Mesenteric fat pad (tissue), 1 donor: ENCODE measurements around the gene GPR160. TPM values are rescaled to one million over a fixed set of nuclear protein-coding genes. Genes with fewer than 3 reads are reported as not detected.

ENCODE experiments used
- DNase-seq: peaks from one replicate; pipeline ENCODE4 v3.0.0-alpha.2; 2020; ENCODE audit warnings: low spot score
- total RNA-seq: library from RNA; stranded (reverse); fragmentation: NEBNext Ultra II Directional; extraction: Animal tissue kit (Norgen Biotek cat#: 25700); gene quantifications from one replicate; pipeline ENCODE4 v1.2.1, GENCODE V29; 2021
- donor health status: DM: yes; HTN: yes; CAD: no.

Gene GPR160
- total RNA-seq, 1 donor from 2014 or later = 6.4 TPM

GRCh38 chr3:170027233-170028102 lies 10.3 kb upstream of the GPR160 start:
- no peak for DNase-seq

- no peak for DNase-seq
These were observed 4.3 kb upstream of the GPR160 start for GRCh38 chr3:170033489-170033888.

- no peak for DNase-seq
These were observed 777 bp downstream of the GPR160 start for GRCh38 chr3:170038434-170039110.

- DNase-seq = no peak
These were observed 2.6 kb downstream of the GPR160 start for GRCh38 chr3:170040418-170040817.

GRCh38 chr3:170043506-170043905 lies 5.7 kb downstream of the GPR160 start:
- no peak for DNase-seq

GRCh38 chr3:170044271-170044670 lies 6.5 kb downstream of the GPR160 start:
- DNase-seq = no peak

GRCh38 chr3:170044795-170045244 lies 7.0 kb downstream of the GPR160 start:
- DNase-seq = no peak

- DNase-seq = no peak
These were observed 8.7 kb downstream of the GPR160 start for GRCh38 chr3:170046269-170047132.

GRCh38 chr3:170047133-170047404 lies 9.3 kb downstream of the GPR160 start:
- no peak for DNase-seq

GRCh38 chr3:170049146-170050000 lies 11.6 kb downstream of the GPR160 start:
- no peak for DNase-seq

GRCh38 chr3:170050753-170051152 lies 13.0 kb downstream of the GPR160 start:
- no peak for DNase-seq

GRCh38 chr3:170052398-170052797 lies 14.6 kb downstream of the GPR160 start:
- no peak for DNase-seq

- no peak for DNase-seq
These were observed 16.4 kb downstream of the GPR160 start for GRCh38 chr3:170054204-170054603.

GRCh38 chr3:170055209-170055608 lies 17.4 kb downstream of the GPR160 start:
- no peak for DNase-seq

GRCh38 chr3:170056710-170057454 lies 19.1 kb downstream of the GPR160 start:
- DNase-seq = no peak

- DNase-seq = no peak
These were observed 19.8 kb downstream of the GPR160 start for GRCh38 chr3:170057550-170057949.

GRCh38 chr3:170058127-170058526 lies 20.3 kb downstream of the GPR160 start:
- no peak for DNase-seq

- no peak for DNase-seq
These were observed 21.7 kb downstream of the GPR160 start for GRCh38 chr3:170059447-170059846.

GRCh38 chr3:170062068-170062467 lies 24.3 kb downstream of the GPR160 start:
- no peak for DNase-seq

- DNase-seq = no peak
These were observed 25.0 kb downstream of the GPR160 start for GRCh38 chr3:170062769-170063168.
